ENCODE results near the gene DEPDC5.

The DEPDC5 gene

GRCh38 chr22:31850135-31850534 lies 96.3 kb downstream of the DEPDC5 start:
- Histone ChIP-seq H3K27ac (ENCODE audit: low read length) (no peak overlapping the region), H3K9me3 (ENCODE audit: insufficient read depth, low read length, severe bottlenecking) (no peaks in the 10 kb centered on the region), H4K20me1 (ENCODE audit: insufficient read depth, low read length) (no peaks in the 10 kb centered on the region), H3K36me3 (ENCODE audit: insufficient read depth, low read length) (peaks cover 78% of the 10 kb centered on the region), H3K9ac (ENCODE audit: low read depth, low read length) (no peak overlapping the region), H3K4me2 (ENCODE audit: insufficient read depth, low read length) (no peak overlapping the region), H3K27me3 (ENCODE audit: insufficient read depth, low read length, poor library complexity) (no peaks in the 10 kb centered on the region), H3K4me3 (ENCODE audit: low read depth in 1 of 2, low read length in 2 of 2) (no peak overlapping the region), H3K4me1 (ENCODE audit: insufficient read depth, low read length) (no peaks in the 10 kb centered on the region), H2AFZ (ENCODE audit: low read depth, low read length) (no peak overlapping the region), H3K79me2 (ENCODE audit: insufficient read depth, low read length) (no peaks in the 10 kb centered on the region)
- TF ChIP-seq CTCF (IDR thresholded peaks at IDR 0.05; ENCODE audit: borderline replicate concordance, extremely low read depth, low read length, poor library complexity, severe bottlenecking) (no peak), EZH2 (IDR thresholded peaks at IDR 0.05; ENCODE audit: borderline replicate concordance, low read depth, low read length, severe bottlenecking) (no peak)
- no peak for ATAC-seq (ENCODE audit: insufficient read depth, low read depth)
- no peak for DNase-seq

- ATAC-seq (ENCODE audit: insufficient read depth, low read depth): no peak
- TF ChIP-seq CTCF (IDR thresholded peaks at IDR 0.05; ENCODE audit: borderline replicate concordance, extremely low read depth, low read length, poor library complexity, severe bottlenecking) (no peak), EZH2 (IDR thresholded peaks at IDR 0.05; ENCODE audit: borderline replicate concordance, low read depth, low read length, severe bottlenecking) (no peak)
- no peak overlapping the region for H3K4me2 ChIP-seq (ENCODE audit: insufficient read depth, low read length)
Observed at GRCh38 chr22:31852691-31853421, 99.0 kb downstream of the DEPDC5 start.

GRCh38 chr22:31853736-31854495 lies 100.1 kb downstream of the DEPDC5 start:
- no peak overlapping the region for H2AFZ ChIP-seq (ENCODE audit: low read depth, low read length)
- no peak for TF ChIP-seq EZH2 (IDR thresholded peaks at IDR 0.05; ENCODE audit: borderline replicate concordance, low read depth, low read length, severe bottlenecking)
- no peak for TF ChIP-seq CTCF (IDR thresholded peaks at IDR 0.05; ENCODE audit: borderline replicate concordance, extremely low read depth, low read length, poor library complexity, severe bottlenecking)

More at GRCh38 chr22:31852691-31853421, 99.0 kb downstream of the DEPDC5 start:
- H4K20me1 ChIP-seq (ENCODE audit: insufficient read depth, low read length): no peaks in the 10 kb centered on the region
- H3K9ac ChIP-seq (ENCODE audit: low read depth, low read length): no peak overlapping the region
- H3K27ac ChIP-seq (ENCODE audit: low read length): no peak overlapping the region
- no peaks in the 10 kb centered on the region for H3K4me1 ChIP-seq (ENCODE audit: insufficient read depth, low read length)
- no peaks in the 10 kb centered on the region for H3K9me3 ChIP-seq (ENCODE audit: insufficient read depth, low read length, severe bottlenecking)
- peaks cover 66% of the 10 kb centered on the region for H3K36me3 ChIP-seq (ENCODE audit: insufficient read depth, low read length)
- H2AFZ ChIP-seq (ENCODE audit: low read depth, low read length): no peak overlapping the region
- H3K4me3 ChIP-seq (ENCODE audit: low read depth in 1 of 2, low read length in 2 of 2): no peak overlapping the region
- DNase-seq: no peak
- H3K27me3 ChIP-seq (ENCODE audit: insufficient read depth, low read length, poor library complexity): no peaks in the 10 kb centered on the region
- H3K79me2 ChIP-seq (ENCODE audit: insufficient read depth, low read length): no peaks in the 10 kb centered on the region

More at GRCh38 chr22:31853736-31854495, 100.1 kb downstream of the DEPDC5 start:
- Histone ChIP-seq H3K79me2 (ENCODE audit: insufficient read depth, low read length) (no peaks in the 10 kb centered on the region), H3K36me3 (ENCODE audit: insufficient read depth, low read length) (peaks cover 58% of the 10 kb centered on the region), H3K27me3 (ENCODE audit: insufficient read depth, low read length, poor library complexity) (no peaks in the 10 kb centered on the region), H4K20me1 (ENCODE audit: insufficient read depth, low read length) (no peaks in the 10 kb centered on the region), H3K4me1 (ENCODE audit: insufficient read depth, low read length) (no peaks in the 10 kb centered on the region), H3K4me2 (ENCODE audit: insufficient read depth, low read length) (no peak overlapping the region), H3K4me3 (ENCODE audit: low read depth in 1 of 2, low read length in 2 of 2) (no peak overlapping the region), H3K27ac (ENCODE audit: low read length) (no peak overlapping the region), H3K9me3 (ENCODE audit: insufficient read depth, low read length, severe bottlenecking) (no peaks in the 10 kb centered on the region), H3K9ac (ENCODE audit: low read depth, low read length) (no peak overlapping the region)
- ATAC-seq (ENCODE audit: insufficient read depth, low read depth): no peak
- no peak for DNase-seq

Measured in DND-41 (cell line).